SK-N-SH (cell line): ENCODE measurements around the gene POU6F2.

ENCODE experiments used
- FOSL2 ChIP-seq: IDR thresholded peaks from 2 replicates; pipeline ENCODE4 v1.4.0; 2012; ENCODE audit warnings: low read depth, mild to moderate bottlenecking, moderate library complexity, borderline replicate concordance
- TAF1 ChIP-seq: IDR thresholded peaks from 2 replicates; pipeline ENCODE4 v1.6.1; 2012; ENCODE audit warnings: low read depth, mild to moderate bottlenecking, low read length, moderate library complexity, borderline replicate concordance
- YY1 ChIP-seq: IDR thresholded peaks from 2 replicates; pipeline ENCODE4 v1.4.0; 2012; ENCODE audit warnings: low read depth, mild to moderate bottlenecking
- TF ChIP-seq, protein P1 (sequence below): IDR thresholded peaks from 2 replicates; pipeline ENCODE4 v1.4.0; 2012; ENCODE audit warnings: low read depth, borderline replicate concordance

DNA sequence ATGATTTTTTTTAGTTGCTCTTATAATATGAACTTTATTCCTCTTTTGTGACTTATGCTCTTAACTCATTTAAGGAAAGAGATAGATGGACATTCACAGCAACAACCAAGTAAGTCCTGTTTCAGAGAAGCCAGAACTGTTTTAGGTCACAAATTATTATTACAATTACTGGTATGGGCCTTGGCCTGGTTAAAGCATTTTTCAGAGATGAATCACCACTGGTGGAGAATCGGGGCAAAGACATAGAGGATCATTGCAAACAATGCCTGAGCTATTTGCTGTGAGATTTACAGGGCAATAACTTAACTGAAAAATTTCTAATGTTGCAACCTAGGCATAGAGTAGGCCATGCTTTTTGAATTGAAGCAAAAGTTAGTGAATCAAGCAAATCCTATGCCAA, 450.5 kb downstream of the POU6F2 start:
- no peak for TF ChIP-seq TAF1
- TF ChIP-seq, protein P1, sequence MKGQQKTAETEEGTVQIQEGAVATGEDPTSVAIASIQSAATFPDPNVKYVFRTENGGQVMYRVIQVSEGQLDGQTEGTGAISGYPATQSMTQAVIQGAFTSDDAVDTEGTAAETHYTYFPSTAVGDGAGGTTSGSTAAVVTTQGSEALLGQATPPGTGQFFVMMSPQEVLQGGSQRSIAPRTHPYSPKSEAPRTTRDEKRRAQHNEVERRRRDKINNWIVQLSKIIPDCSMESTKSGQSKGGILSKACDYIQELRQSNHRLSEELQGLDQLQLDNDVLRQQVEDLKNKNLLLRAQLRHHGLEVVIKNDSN, result no peak
- no peak for TF ChIP-seq YY1
- TF ChIP-seq FOSL2, result peak; percentile 86
